HG02588 (cell line): ENCODE results near the gene PTPRN.
A peak's percentile ranks its signal among the peaks of the same experiment; 100 is the strongest.

Experiments used
- ATAC-seq: cut with Tn5 transposase; IDR thresholded peaks from one replicate; pipeline ENCODE4 v1.9.1; 2021; ENCODE audit warnings: mild to moderate bottlenecking, moderate library complexity; ENCODE audit not compliant: unreplicated experiment

PTPRN gene

DNA sequence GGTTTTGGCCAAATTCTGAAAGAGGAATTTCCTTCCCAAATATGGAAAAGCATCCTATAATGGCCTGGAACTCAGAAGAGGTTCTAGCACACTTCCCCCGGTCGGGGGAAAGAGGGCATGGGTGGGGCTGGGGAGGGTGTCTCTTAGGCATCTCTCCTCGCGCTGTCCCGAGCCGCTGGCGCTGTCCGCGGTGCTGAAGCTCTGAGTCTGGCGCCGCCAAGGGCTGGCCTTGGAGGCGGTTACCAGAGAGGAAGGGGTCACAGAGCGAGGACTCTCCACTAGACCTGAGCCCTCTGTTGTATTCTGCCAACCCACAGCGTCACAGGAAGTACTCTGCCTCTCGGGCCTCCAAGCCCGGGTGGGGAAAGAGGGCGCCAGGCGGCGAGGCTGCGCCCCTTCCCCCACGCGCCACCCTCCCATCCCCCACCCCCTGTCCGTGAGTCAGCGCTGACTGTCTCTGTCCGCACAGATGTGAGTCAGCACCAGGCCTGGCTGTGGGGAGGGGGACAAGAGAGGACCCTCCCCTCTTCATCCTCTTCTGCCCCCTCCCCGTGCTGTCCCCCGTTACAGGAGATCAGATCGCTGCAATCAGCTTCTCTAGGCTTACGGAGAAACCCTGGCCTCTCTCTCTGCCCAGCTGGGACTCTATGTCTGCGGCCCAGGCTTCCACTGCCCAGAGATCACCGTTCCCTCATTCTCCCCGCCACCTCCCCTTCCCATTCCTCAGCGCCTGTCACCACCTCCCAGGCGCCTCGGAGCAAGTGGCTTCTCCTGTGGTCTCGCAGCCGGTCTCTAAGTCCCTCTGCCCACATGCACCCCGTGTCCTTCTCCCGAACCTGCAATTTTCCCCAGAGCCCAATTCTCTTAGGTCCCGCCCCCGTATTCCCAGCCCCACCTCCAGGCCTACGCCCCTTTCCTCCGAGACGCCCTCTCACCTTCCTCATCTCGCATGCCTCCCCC, 779 bp downstream of the PTPRN start:
- ATAC-seq, result no peak

DNA sequence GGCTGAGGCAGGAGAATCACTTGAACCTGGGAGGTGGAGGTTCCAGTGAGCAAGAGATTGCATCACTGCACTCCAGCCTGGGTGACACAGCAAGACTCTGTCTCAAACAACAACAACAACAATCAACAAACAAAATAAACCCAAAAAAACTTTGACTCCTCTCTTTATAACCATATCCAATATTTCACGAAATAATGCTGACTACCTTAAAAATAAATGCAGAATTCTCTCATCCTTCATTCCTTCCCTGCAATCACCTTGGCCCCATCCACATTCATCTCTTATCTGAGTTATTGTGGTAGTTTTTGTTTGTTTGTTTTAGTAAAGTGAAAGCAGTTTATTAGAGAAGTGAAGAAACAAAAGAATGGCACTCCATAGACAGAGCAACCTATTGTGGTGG, 3.2 kb downstream of the PTPRN start:
- no peak for ATAC-seq

DNA sequence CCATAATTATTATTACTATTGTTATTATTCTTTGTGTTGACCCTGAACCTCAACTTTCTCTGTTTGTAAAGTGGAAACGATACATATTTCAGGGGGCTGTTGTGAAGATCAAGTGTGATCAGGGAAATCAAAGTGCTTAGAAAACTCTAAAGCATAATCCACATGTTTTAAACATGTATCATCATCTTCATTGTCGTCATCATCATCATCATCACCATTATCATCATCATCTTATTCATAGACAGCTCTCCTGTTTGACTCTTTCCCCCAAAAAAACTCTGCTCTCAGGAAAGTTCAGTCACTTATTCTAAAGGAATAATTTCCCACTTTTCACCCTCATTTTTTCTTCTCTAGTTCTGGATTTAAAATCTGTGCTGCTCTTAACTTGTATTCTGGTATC, 5.0 kb downstream of the PTPRN start:
- no peak for ATAC-seq

DNA sequence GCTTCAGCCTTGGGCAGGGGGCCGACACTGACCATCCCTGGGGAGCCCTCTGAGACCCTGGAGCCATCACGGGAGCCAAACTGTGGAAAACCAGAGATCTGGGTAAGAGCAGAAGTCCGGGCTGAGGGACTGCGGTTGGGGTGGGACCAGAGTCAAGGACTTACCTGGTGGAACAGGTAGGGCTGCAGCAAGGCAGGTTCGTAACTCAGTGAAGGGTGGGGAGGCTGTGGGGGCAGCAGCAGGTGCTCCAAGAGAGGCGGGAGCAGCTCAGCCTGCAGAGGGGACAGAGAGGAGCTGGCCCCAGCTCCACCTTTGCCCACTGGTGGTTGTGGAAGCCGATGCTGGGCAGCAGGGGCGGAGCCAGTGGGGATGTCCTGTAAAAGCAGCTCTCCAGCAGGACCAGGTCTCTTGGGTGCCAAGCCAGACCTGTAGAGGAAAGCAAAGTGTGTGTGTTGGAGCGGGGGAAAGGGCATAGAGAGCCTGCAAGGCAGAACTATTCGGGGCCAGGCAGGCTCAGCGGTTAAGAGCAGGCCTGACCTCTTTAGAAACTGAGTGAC, 6.7 kb downstream of the PTPRN start:
- ATAC-seq, result no peak

DNA sequence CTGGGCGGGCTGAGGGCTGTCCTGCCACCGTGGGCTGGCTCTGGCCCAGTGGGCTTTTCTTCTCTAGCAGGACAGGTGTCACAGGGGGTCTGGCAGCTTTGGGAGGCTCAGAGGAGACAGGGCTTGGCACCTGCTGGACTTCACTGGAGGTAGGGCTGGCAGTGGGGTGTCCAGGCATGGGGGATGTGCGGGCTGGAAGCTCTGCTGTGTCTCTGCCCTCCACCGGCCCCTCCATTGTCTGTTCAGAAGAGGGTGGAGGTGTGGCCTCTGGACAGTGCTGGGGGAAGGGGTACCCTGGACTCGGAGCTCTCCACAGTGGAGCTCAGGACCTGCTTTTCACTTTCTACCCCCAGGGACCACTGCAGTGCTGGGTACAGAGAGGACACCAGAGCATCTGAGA, 9.2 kb downstream of the PTPRN start:
- ATAC-seq, result no peak

DNA sequence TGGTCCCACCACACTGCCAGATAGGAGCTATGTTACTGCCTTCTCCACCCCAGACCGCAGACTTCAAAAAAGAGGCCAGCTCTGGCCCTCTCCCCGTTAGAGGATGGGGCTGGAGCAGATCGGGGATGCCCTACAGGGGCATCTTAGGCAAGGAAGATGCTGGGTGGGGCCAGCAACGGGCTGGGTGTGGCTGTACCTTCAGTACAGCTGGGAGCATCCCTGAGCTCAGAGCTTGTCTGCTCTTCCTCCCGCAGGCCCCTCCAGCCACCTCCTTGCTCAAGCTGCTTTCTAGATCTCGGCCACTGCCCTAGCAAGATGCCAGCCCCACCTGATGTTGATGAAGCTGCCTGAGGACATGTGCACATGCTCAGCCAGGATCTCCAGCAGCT, 9.8 kb downstream of the PTPRN start:
- ATAC-seq, result no peak

DNA sequence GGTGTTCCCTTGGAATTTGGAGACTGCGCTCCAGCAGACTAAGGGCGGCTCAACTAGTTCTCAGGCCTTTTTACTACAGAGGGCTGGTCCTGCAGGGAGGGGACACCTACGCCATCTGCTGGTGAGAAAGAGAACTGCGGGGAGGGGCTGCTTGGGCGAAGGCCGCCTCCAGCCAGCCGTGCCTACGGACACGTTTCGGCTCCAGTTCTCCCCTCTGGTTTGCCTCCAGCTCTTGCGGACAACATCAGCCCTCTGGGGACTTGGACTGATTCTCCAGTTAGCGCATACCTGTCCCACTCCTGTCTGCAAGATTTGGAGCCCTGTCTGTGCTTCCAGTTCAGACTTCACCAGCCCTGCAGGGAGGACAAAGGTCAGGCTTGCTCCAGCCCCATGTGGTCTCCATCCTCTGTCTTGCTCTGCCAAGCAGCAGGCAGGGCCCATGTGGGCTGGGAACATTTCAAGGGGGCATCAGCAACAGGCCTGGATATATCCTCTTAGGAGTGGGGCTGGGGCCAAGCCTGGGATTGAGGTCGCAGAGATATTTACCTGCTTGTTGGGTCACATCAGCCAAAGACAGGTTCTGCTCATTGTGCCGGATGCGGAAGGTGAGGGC, 10.3 kb downstream of the PTPRN start:
- peak; percentile 41 for ATAC-seq

DNA sequence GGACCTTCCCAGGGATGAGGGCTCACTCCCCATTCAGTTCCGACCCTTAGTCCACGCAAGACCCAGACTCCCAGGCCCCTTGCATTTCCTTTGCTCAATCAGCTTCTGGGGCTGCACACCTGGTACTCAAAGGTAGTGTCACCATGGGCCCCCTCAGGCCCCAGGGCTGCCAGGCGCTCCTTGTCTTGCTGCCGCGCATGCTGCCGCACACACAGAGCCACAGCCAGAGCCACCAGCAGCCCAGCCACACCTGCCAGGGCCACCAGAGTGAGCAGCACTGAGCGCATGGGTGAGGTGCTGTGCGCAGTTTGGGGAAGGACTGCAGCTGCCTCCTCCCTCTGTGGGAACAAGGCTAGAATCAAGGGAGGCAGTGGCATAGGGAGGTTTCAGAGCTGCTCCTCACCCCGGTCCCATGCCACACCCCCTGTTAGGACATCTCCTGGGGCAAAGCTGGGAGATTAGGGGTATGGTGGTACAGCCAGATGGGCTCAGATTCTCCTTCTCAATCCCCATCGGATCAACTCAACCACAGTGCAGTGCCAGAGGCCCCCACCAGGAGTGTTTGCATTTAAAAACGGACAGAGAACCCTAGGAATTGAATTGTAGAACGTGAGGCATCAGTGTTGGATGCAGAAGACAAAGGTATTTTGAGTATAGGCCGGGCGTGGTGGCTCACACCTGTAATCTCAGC, 11.3 kb downstream of the PTPRN start:
- ATAC-seq, result no peak

DNA sequence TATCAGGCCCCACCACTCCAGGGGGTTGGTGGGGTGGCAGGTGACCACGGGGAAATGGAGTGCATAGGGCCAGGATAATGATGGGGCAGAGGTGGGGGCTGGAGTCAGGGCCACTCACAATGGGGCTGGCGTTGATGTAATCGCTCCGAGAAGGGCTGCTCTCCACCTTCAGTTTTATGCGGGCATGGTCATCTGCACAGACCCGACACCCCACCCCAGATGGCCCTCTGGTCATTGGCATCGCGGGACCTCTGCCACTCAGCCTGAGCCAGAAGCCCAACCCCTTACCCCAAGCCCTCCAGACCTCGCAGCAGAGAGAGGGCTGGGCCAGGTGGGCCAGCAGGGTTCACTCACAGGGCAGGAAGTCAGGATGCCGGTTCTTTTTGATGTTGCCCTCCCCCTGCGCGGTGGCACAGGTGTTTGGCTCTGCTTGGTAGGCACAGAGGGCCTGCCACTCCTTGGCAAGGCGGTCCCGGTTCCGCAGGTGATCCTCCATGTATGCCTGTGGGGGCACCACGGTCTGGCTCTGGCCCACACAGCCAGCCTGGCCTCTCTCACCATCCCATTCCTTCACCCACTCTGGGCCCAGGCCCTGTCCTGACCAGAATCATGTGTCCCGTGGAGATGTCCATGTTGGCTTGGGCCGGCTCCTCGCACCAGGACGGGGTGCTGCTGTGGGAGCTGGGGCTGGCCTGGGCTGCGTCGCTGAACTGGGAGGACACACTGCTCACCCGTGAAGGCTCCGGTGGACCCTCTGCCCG, 12.4 kb downstream of the PTPRN start:
- no peak for ATAC-seq

DNA sequence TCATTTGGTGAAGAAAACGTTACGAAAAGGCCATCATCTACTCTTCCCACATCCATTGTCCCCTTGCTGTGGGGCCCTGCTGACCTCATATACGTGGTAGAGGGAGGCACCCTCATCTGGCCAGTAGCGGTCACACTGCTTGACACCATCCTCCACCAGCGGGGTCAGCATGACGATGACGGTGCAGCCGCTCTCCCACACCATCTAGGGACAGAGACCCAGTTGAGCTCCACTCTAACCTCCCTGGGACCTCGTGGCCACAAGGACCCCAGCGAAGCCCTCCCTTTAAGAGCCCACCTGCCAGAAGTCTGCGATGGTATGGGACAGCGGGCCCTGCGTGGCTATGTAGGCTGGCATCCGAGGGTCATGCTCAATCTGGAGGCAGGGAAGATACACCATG, 13.1 kb downstream of the PTPRN start:
- ATAC-seq, result no peak

DNA sequence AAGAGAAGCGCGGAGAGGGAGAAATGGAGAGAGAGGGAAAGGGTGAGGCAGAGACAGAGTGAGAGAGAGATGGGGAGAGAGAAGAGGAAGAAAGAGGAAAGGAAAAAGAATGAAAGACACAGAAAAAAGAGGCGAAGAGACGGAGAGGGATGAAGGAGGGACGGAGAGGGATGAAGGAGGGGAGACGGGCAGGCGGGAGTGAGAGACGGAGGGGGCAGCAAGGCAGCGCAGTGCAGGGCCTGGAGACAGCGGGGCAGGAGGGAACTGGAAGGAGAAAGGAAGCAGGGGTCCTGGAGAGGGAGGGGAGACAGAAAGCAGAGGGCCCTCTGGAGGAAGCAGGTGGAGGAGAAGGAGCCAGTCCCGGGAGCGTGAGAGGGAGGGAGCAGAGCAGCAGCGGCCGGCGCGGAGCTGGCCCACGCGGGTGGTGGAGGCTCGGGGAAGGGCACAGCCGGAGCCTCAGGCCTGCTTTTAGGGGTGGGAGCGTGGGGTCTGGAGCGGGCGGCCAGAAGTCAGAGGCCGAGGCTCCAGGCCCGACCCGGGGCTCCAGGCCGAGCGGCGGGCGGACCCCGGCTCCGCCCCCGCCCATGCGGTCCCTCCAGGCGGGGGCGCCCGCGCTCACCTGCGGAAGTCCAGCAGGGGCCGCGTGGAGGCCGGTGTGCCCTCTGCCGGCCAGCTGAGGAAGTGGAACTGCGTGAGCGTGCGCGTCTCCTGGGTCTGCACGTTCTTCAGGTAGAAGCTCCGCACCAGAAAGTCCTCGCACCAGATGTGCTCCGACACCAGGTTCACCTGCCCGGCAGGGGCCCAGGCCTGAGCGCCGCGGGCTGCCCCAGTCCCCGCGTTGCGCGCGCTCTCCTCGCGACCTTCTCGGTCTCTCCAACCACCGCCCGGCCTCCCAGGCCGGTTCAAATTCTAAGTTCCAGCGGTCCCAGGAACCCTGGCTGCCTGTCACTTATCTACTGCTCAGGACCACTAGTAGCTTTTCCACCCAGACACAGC, 14.5 kb downstream of the PTPRN start:
- peak; percentile 86 for ATAC-seq

DNA sequence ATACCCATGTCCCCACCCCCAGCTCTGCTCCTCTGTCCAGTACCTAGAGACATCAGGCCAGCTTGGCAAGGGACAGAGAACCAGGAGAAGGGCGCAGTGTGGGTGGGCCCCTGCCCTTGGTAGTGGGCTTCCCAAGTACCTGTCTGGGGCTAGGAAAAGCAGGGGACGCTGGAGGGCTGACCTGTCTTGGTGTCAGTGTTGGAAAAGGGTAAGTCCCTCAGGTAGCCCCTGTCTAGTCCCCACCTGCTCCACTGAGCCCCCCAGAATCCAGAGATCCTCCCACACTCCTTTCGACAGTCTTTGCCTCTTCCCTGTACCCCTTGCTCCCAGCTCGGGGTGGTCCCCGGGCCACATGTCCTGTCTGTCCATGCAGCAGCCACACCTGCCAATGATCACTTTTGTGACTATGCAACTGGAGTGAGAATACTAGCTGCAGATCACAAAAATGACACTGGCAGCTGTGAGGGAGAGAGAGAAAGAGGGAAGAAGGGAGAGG, 15.4 kb downstream of the PTPRN start:
- no peak for ATAC-seq

DNA sequence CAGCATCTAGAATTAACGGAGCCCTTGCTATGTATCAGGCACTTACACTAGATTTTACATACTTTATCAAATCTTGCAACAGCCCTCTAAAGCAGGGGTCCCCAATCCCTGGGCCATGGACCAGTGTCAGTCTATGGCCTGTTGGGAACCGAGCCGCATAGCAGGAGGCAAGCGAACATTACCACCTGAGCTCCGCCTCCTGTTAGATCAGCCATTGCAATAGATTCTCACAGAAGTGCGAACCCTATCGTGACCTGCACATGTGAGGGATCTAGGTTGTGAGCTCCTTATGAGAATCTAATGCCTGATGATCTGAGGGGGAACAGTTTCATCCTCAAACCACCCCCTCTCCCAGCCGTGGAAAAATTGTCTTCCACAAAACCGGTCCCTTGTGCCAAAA, 16.6 kb downstream of the PTPRN start:
- ATAC-seq, result no peak

DNA sequence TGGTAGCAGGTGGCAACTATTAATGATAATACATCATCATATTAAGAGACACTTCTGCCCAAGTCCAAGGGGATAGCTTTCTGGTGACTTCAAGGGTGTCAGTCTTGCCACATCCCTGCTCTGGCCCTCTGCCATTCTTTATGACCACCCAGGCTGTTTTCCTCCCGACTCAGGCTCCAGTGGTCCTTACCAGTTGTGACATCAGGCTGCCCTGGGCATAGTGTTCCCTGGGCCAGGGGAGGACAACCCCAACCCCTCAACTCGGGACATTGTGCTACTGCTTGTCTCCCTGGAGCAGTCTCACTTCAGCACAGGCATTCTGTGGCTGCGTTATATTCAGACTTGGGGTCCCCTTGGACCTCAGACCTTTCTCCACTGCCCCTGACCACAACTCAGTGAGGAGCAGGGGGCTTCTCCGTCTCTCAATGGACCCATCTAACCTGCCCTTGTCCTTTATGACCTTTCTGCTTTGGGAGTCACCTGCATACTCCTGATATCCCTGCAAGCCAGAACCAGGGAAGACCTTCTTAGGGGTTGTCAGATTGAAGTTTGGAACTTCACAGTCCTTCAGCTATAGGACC, 17.2 kb downstream of the PTPRN start:
- ATAC-seq, result no peak

DNA sequence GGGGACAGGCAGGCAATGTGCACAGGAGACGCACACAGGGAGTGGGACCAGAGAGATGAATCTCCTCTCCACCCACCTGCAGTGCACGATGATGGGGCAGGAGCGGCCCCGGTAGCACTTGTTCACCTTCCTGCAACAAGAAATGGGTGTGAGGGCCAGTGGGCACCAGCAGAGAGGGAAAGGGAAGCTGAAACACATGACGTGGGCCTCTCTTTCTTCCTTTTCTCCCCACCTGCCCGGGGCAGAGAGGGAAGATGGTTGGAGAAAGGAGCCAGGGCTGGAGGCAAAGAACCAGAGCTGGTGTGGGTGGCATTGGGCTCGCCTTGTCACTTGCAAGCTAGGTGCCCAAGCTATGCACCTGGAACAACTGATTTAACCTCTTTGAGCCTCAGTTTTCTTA, 17.8 kb downstream of the PTPRN start:
- no peak for ATAC-seq

DNA sequence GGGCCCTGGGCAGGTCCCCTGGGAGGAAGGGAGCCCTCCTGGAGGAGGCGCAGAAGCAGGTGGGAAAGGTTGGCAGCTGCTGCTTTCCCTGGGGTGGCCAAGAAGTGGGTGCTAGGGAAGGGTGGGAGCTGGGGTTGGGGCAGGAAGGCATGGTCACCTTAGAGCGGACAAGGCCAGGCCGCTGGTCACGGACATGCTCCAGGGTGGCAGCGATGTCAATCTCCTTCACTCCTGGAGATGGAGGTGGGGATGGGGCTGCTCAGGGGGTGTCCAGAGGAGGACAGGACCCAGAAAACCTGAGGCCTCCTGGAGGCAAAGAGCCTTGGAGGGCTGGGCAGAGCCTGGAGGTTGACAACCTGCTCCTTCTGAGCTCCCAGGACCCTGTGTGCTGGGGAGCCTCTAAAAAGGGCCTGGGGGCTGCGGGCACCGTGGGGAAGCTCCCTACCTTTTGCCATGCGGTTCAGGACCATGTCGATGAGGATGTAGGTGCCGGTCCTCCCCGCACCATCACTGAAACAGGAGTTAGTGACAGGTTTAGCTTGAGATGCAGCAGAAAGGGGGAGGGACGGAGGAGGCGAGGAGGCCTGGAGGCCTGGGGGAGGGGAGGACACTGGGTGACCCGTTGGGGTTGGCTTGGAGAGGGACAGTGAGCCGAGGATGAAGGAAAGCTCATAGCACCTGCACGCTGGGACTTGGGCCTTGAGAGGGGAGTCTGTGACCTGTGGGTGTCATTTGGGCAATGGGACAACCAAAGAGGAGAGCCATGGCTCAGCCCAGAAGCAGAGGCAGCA, 18.6 kb downstream of the PTPRN start:
- ATAC-seq, result no peak

DNA sequence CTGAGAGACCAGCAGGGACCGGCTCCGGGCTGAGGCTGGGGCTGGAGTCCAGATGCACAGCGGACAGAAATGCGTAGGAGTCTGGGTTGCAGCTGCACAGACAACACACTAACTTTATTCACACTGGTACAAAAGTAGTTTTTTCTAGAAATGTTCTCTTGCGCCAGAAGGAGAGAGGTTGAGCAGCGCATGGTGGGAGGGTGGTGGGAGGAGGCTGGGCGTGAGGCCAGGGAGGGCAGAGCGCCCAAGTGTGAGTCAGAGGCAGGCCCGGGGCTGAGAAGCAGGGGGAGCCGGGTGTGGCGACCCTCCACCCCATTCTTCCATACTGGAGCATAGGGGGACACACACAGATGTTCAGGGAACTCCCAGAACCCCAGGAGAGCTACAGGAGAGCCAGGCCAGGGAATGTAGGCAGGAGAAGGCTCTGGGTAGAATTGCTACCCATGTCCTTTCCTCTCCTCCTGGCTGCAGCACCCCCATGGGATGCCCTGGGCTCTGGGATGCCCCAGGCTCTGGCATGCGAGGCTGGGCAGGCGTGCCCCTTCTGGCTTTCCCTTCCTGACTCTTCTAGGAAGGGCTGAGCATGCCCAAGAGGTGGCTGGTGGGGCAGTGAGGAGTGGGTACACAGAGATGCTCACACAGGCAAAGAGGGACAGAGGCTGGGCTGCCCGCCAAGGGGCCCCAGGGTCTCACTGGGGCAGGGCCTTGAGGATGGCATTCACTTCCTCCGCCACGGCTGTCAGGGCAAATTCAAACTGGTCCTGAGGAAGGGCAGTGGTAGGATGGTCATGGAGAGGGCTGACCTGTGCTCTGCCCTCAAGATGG, 19.5 kb downstream of the PTPRN start:
- no peak for ATAC-seq

DNA sequence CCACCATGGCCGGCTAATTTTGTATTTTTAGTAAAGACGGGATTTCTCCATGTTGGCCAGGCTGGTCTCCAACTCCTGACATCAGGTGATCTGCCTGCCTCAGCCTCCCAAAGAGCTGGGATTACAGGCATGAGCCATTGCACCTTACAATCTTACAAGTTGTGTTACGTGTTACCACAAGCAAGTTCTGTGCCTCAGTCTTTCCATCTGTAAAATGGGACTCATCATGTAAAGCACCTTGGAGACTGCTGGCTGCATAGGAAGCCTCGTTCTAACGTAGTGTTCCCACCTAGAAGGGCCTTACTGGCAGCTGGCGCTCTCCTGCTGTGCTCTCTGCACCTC, 20.0 kb downstream of the PTPRN start:
- ATAC-seq, result no peak
